Measurements from ENCODE around the gene IPO5. TPM values are rescaled to one million over a fixed set of nuclear protein-coding genes. Genes with fewer than 3 reads are reported as not detected.
"Not testable (repeated sequence)": the region's sequence is repeated elsewhere in the genome, so short reads cannot be mapped to it uniquely, and the experiment has no call there.

Gene IPO5
- total RNA-seq, 1 experiment from 2014 or later, result 126 TPM

- H3K4me2 ChIP-seq, result no peak overlapping the region
- H3K9me3 ChIP-seq (ENCODE audit: insufficient read depth, low read depth), result no peaks in the 10 kb centered on the region
- H3K9me2 ChIP-seq (ENCODE audit: insufficient read depth), result no peaks in the 10 kb centered on the region
- peaks cover 16% of the 10 kb centered on the region; the same call in 1 of the 2 replicates for H4K20me1 ChIP-seq (ENCODE audit: insufficient read depth)
- intact Hi-C loops (cut with micrococcal nuclease; ENCODE audit: unreplicated experiment), result no loop called here
- TF ChIP-seq CTCF (conservative IDR thresholded peaks at IDR 0.05) (no peak), EZH2 (IDR thresholded peaks at IDR 0.05; ENCODE audit: low read depth) (no peak)
- H3F3A ChIP-seq (ENCODE audit: insufficient read depth, low read depth), result peaks cover 7% of the 10 kb centered on the region; the same call in 1 of the 2 replicates
- ChIA-PET POLR2A (ENCODE audit: unreplicated experiment) (no interaction called here), CTCF (interaction anchor here (0.7 kb wide), 1 partner anchor 552 kb away, joined by 4 read pairs; no protein-coding TSS in a partner anchor)
- no peak overlapping the region for H3K27ac ChIP-seq
- no peaks in the 10 kb centered on the region for H3K4me1 ChIP-seq (replicated peaks; ENCODE audit: insufficient read depth)
- H3K36me3 ChIP-seq (ENCODE audit: low read depth), result peaks cover 75% of the 10 kb centered on the region
- DNase-seq, result no peak
- H3K4me3 ChIP-seq, result no peak overlapping the region
- H3K27me3 ChIP-seq (ENCODE audit: insufficient read depth, low read depth), result no peaks in the 10 kb centered on the region
- peaks cover 13% of the 10 kb centered on the region for H3K79me2 ChIP-seq (ENCODE audit: low read depth)
- BruUV-seq (replicated peaks), result no TSS peak
- H2AFZ ChIP-seq, result no peak overlapping the region
These were observed 33.4 kb downstream of the IPO5 start for GRCh38 chr13:97986835-97987234.

DNA sequence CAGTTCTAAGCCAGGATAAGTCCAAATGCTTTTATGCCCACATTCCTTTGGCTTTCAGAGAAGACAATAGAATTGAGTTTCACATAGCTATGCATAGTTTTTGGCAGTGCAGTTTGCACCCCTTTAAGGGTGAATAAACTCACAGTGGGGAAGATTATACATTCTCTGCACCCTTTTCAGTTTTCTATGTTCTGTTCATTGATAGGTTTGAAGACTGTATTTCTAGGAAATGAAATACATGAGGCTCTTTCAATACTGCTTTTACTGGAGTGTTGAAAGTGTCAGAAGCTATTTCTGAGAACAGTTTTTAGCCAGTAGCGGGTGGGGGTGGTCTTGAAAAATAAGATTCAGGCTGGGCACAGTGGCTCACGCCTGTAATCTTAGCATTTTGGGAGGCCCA, 46.2 kb downstream of the IPO5 start:
- intact Hi-C loops (cut with micrococcal nuclease; ENCODE audit: unreplicated experiment), result no loop called here
- Histone ChIP-seq H3K9me3 (ENCODE audit: insufficient read depth, low read depth) (no peaks in the 10 kb centered on the region), H3K9me2 (ENCODE audit: insufficient read depth) (no peaks in the 10 kb centered on the region), H3K4me3 (no peak overlapping the region), H3K79me2 (ENCODE audit: low read depth) (no peaks in the 10 kb centered on the region), H3K4me2 (no peak overlapping the region), H4K20me1 (ENCODE audit: insufficient read depth) (no peaks in the 10 kb centered on the region), H2AFZ (no peak overlapping the region), H3K36me3 (ENCODE audit: low read depth) (peaks cover 42% of the 10 kb centered on the region), H3K27ac (no peak overlapping the region), H3K4me1 (replicated peaks; ENCODE audit: insufficient read depth) (no peaks in the 10 kb centered on the region), H3F3A (ENCODE audit: insufficient read depth, low read depth) (peaks cover 7% of the 10 kb centered on the region; the same call in 1 of the 2 replicates), H3K27me3 (ENCODE audit: insufficient read depth, low read depth) (no peaks in the 10 kb centered on the region)
- no peak for TF ChIP-seq CTCF (conservative IDR thresholded peaks at IDR 0.05)
- TF ChIP-seq EZH2 (IDR thresholded peaks at IDR 0.05; ENCODE audit: low read depth), result no peak
- ChIA-PET POLR2A (ENCODE audit: unreplicated experiment) (no interaction called here), CTCF (no interaction called here)
- BruUV-seq (replicated peaks), result no TSS peak
- no peak for DNase-seq

GRCh38 chr13:98004107-98004506, 50.6 kb downstream of the IPO5 start:
- Histone ChIP-seq H3K9me3 (ENCODE audit: insufficient read depth, low read depth) (no peaks in the 10 kb centered on the region), H3K27me3 (ENCODE audit: insufficient read depth, low read depth) (no peaks in the 10 kb centered on the region), H3K9me2 (ENCODE audit: insufficient read depth) (no peaks in the 10 kb centered on the region), H4K20me1 (ENCODE audit: insufficient read depth) (no peaks in the 10 kb centered on the region), H3K27ac (no peak overlapping the region), H3F3A (ENCODE audit: insufficient read depth, low read depth) (peaks cover 6% of the 10 kb centered on the region; the same call in 1 of the 2 replicates), H2AFZ (no peak overlapping the region), H3K79me2 (ENCODE audit: low read depth) (no peaks in the 10 kb centered on the region), H3K4me2 (no peak overlapping the region), H3K4me3 (no peak overlapping the region), H3K4me1 (replicated peaks; ENCODE audit: insufficient read depth) (no peaks in the 10 kb centered on the region), H3K36me3 (ENCODE audit: low read depth) (peaks cover 52% of the 10 kb centered on the region)
- BruUV-seq (replicated peaks), result no TSS peak
- TF ChIP-seq EZH2 (IDR thresholded peaks at IDR 0.05; ENCODE audit: low read depth) (no peak), CTCF (conservative IDR thresholded peaks at IDR 0.05) (no peak)
- intact Hi-C loops (cut with micrococcal nuclease; ENCODE audit: unreplicated experiment), result no loop called here
- DNase-seq, result no peak
- ChIA-PET POLR2A (ENCODE audit: unreplicated experiment) (no interaction called here), CTCF (no interaction called here)

- H3K27me3 ChIP-seq (ENCODE audit: insufficient read depth, low read depth); H2AFZ ChIP-seq; intact Hi-C loops (cut with micrococcal nuclease; ENCODE audit: unreplicated experiment); H3K4me1 ChIP-seq (replicated peaks; ENCODE audit: insufficient read depth); H3K4me2 ChIP-seq; H3K27ac ChIP-seq; CTCF ChIA-PET; POLR2A ChIA-PET (ENCODE audit: unreplicated experiment); H3K9me3 ChIP-seq (ENCODE audit: insufficient read depth, low read depth); H3K4me3 ChIP-seq; H3K79me2 ChIP-seq (ENCODE audit: low read depth); H3F3A ChIP-seq (ENCODE audit: insufficient read depth, low read depth); BruUV-seq (replicated peaks); H4K20me1 ChIP-seq (ENCODE audit: insufficient read depth); H3K9me2 ChIP-seq (ENCODE audit: insufficient read depth): not testable (repeated sequence)
- peak in 1 of 2 experiments; percentile 40 for DNase-seq
- peaks cover 48% of the 10 kb centered on the region for H3K36me3 ChIP-seq (ENCODE audit: low read depth)
These were observed 51.5 kb downstream of the IPO5 start for GRCh38 chr13:98004997-98005396.
